ENCODE measurements around the gene LTBP3.

GRCh38 chr11:65539744-65540289 lies 18.3 kb downstream of the LTBP3 start:
- TF ChIP-seq, protein P1, sequence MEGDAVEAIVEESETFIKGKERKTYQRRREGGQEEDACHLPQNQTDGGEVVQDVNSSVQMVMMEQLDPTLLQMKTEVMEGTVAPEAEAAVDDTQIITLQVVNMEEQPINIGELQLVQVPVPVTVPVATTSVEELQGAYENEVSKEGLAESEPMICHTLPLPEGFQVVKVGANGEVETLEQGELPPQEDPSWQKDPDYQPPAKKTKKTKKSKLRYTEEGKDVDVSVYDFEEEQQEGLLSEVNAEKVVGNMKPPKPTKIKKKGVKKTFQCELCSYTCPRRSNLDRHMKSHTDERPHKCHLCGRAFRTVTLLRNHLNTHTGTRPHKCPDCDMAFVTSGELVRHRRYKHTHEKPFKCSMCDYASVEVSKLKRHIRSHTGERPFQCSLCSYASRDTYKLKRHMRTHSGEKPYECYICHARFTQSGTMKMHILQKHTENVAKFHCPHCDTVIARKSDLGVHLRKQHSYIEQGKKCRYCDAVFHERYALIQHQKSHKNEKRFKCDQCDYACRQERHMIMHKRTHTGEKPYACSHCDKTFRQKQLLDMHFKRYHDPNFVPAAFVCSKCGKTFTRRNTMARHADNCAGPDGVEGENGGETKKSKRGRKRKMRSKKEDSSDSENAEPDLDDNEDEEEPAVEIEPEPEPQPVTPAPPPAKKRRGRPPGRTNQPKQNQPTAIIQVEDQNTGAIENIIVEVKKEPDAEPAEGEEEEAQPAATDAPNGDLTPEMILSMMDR (IDR thresholded peaks at IDR 0.05; ENCODE audit: insufficient read depth, low read length, poor library complexity, severe bottlenecking): no peak
- TF ChIP-seq EZH2phosphoT487 (conservative IDR thresholded peaks at IDR 0.05; ENCODE audit: low read length): no peak
